IPS-15b (cell line): ENCODE results near the gene FGD6.

ENCODE experiments used
- H3K27me3 ChIP-seq: one replicate; pipeline ENCODE4 v1.6.1; 2013; ENCODE audit warnings: low read length; ENCODE audit not compliant: control insufficient read depth, insufficient read depth
- H3K36me3 ChIP-seq: one replicate; pipeline ENCODE4 v1.6.1; 2013; ENCODE audit warnings: low read length; ENCODE audit not compliant: control insufficient read depth, insufficient read depth
- H3K4me1 ChIP-seq: one replicate; pipeline ENCODE4 v1.6.1; 2013; ENCODE audit warnings: mild to moderate bottlenecking, low read length; ENCODE audit not compliant: control insufficient read depth, insufficient read depth
- H3K4me3 ChIP-seq: one replicate; pipeline ENCODE4 v1.5.1; 2013; ENCODE audit warnings: low read depth, low read length
- H3K9ac ChIP-seq: one replicate; pipeline ENCODE4 v1.6.1; 2013; ENCODE audit warnings: low read depth, mild to moderate bottlenecking, low read length
- H3K9me3 ChIP-seq: one replicate; pipeline ENCODE4 v1.6.1; 2013; ENCODE audit warnings: mild to moderate bottlenecking, low read length; ENCODE audit not compliant: control insufficient read depth, insufficient read depth

FGD6 gene

DNA sequence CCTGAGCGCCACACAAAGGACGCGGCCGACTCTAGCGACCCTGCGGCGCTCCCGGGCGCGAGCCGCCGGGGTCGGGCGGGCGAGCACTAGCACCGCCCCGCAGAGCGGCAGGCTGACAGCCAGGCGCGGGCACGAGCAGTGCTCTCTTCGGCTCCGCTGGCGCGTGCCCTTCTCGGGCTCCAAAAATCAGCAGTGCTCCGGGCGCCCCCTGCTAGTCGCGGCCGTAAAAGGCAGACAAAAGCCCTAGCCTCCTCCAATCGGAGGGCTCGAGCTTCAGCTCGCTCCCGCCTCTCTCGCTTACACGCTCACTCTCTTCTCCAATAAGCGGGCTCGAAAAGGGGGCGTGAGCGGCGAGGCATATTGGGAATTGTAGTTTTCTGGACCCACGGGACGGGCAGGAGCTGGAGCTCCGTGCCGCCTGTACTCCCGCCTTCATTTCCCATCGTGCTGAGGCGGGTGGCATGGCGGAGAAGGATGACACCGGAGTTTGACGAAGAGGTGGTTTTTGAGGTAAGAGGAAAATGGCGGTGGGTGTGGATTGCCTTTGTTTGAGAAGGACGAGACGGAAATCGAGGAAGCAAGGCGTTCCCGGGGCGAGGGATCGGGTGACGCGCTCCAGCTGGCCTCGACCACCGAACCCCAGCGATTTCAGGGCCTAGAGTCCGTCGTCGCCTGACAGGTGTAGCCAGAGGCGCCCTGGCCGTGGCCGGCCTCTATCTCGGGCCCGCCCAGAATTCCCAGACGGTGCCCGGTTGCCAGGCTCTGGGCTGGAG, at the start of gene FGD6, which contains the start of gene VEZT:
FGD6 (minus strand) TSS at position 91 of the 773 bp plus-strand sequence. CDS start 227 bp downstream, outside the sequence.
VEZT (plus strand) TSS at position 431 of the 773 bp plus-strand sequence; CDS start at position 475, 44 bp downstream.
- Histone ChIP-seq H3K36me3 (no peaks in the 10 kb centered on the region), H3K4me3 (peak within 1 kb of the TSS; percentile 95), H3K9me3 (no peaks in the 10 kb centered on the region), H3K4me1 (peaks cover 10% of the 10 kb centered on the region), H3K9ac (peak within 1 kb of the TSS; percentile 86), H3K27me3 (no peaks in the 10 kb centered on the region)

DNA sequence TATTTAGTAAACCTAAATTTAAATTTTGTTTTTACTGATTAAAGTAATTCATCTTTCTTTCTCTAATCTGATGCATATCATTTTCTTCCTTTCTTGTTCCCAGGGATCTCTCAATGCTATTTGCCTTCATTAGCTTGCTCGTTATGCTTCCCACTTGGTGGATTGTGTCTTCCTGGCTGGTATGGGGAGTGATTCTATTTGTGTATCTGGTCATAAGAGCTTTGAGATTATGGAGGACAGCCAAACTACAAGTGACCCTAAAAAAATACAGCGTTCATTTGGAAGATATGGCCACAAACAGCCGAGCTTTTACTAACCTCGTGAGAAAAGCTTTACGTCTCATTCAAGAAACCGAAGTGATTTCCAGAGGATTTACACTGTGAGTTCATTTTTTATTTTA, 49.0 kb upstream of the FGD6 start:
- Histone ChIP-seq H3K4me1 (no peaks in the 10 kb centered on the region), H3K9me3 (no peaks in the 10 kb centered on the region), H3K27me3 (no peaks in the 10 kb centered on the region), H3K36me3 (peaks cover 6% of the 10 kb centered on the region), H3K9ac (no peak overlapping the region), H3K4me3 (no peak overlapping the region)

DNA sequence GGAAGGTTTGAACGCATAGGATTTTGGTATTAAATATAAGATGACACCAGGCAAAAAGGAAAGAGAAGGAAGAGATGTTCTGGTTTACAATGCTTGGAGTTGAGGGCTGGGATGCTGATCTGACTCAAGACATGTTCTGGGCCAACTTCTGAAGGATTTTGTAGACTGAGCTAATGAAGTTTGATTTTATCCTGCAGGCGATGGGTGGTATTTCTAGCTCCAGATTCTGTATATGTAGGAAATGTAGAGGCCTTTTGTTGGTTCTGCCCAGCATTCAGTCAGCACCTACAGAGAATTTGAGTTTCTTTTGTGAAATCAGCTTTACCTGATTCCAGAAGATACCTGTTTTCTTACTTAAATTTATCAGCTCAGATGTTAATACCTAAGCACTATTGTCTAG, 48.5 kb upstream of the FGD6 start:
- no peaks in the 10 kb centered on the region for H3K9me3 ChIP-seq
- H3K4me3 ChIP-seq, result no peak overlapping the region
- H3K27me3 ChIP-seq, result no peaks in the 10 kb centered on the region
- H3K36me3 ChIP-seq, result peaks cover 6% of the 10 kb centered on the region
- H3K9ac ChIP-seq, result no peak overlapping the region
- no peaks in the 10 kb centered on the region for H3K4me1 ChIP-seq

DNA sequence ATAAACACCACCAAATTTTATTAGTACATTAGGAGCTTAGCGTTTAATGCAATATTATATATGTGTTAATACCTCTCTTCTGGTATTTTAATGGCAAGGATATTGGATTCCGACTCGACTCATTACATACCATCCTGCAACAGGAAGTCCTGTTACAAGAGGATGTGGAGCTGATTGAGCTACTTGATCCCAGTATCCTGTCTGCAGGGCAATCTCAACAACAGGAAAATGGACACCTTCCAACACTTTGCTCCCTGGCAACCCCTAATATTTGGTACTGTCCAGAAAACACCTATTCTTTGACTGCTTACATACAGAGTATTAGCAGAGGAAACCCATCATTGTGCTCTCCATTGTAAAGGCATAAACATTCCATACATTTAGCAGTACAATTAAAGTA, 45.5 kb upstream of the FGD6 start:
- Histone ChIP-seq H3K4me3 (no peak overlapping the region), H3K9me3 (no peaks in the 10 kb centered on the region), H3K9ac (no peak overlapping the region), H3K4me1 (peaks cover 4% of the 10 kb centered on the region), H3K36me3 (no peaks in the 10 kb centered on the region), H3K27me3 (no peaks in the 10 kb centered on the region)

DNA sequence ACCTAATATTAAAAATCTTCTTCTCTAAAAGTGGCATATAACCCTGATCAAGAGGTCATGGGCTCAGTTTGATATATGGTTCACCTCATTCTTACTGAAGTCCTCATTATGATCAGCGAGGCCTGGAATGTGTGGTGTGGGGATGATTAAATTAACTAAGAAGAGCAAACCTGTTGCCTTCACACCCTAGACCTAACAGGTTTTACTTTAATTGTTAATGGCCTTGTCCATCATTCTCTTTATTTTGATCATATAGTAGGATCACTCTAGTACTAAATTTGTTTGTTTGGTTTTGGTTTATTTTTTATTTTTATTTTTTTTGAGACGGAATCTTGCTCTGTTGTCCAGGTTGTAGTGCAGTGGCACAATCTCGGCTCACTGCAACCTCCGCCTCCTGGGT, 43.8 kb upstream of the FGD6 start:
- peaks cover 16% of the 10 kb centered on the region for H3K4me1 ChIP-seq
- no peak overlapping the region for H3K4me3 ChIP-seq
- no peaks in the 10 kb centered on the region for H3K9me3 ChIP-seq
- no peaks in the 10 kb centered on the region for H3K27me3 ChIP-seq
- peaks cover 1% of the 10 kb centered on the region for H3K36me3 ChIP-seq
- no peak overlapping the region for H3K9ac ChIP-seq

DNA sequence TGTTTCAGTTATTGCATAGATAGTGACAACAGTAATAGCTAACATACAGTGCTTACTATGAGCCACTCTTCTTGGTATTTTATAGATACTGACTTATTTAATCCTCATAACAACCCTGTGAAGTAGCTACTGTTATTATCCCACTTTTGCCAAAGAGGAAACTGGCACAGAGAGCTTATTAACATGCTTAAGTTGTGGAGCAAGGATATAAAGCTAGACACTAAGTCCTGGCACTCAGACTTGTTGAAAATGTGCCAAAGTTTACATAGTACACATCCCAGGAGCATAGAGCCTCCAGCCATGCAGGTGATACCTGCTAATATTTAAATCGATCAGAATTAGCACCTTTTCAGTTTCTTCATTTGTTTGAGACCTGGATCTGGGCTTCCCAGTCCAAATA, 42.1 kb upstream of the FGD6 start:
- Histone ChIP-seq H3K36me3 (peaks cover 8% of the 10 kb centered on the region), H3K9me3 (no peaks in the 10 kb centered on the region), H3K9ac (no peak overlapping the region), H3K4me1 (peaks cover 16% of the 10 kb centered on the region), H3K4me3 (no peak overlapping the region), H3K27me3 (no peaks in the 10 kb centered on the region)

DNA sequence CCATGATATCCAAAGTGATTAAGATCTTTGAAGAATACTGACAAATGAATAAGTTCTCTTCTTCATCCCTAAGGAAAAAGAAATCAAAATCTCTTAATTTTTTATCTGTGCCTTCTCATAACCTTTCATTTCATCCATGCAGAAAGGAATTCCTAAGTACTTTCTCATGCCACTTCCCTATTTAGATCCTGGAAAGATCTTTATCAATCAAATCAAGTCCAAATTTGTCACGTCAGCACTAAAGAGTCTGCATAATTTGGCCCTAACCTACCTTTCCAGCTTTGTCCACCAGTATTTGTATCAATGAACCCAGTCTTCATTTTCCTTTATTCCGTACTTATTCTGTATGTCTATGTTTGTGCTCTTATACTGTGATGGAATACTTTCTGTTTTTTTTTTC, 41.5 kb upstream of the FGD6 start:
- H3K9me3 ChIP-seq, result no peaks in the 10 kb centered on the region
- no peak overlapping the region for H3K9ac ChIP-seq
- H3K27me3 ChIP-seq, result no peaks in the 10 kb centered on the region
- no peak overlapping the region for H3K4me3 ChIP-seq
- peaks cover 16% of the 10 kb centered on the region for H3K4me1 ChIP-seq
- peaks cover 8% of the 10 kb centered on the region for H3K36me3 ChIP-seq

DNA sequence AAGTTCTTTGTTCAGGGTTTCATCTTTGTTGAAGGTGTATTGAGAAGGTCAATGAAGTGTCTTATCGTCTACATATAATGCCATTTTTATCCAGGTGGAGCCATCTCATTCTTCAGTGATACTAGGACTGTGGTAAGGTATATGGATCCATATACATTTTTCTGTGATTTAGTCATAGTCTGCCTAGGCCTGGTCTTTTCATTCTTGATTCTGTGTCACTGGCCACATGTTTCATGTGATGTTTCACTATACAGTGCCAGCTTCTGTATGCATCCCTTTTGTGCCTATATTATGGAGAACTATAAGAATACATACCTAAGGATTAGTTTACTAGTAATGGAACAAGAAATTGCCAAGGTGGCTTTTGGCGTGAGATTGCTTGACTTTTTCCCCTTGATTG, 40.9 kb upstream of the FGD6 start:
- Histone ChIP-seq H3K27me3 (no peaks in the 10 kb centered on the region), H3K4me1 (peaks cover 16% of the 10 kb centered on the region), H3K36me3 (peaks cover 8% of the 10 kb centered on the region), H3K4me3 (no peak overlapping the region), H3K9me3 (no peaks in the 10 kb centered on the region), H3K9ac (no peak overlapping the region)

DNA sequence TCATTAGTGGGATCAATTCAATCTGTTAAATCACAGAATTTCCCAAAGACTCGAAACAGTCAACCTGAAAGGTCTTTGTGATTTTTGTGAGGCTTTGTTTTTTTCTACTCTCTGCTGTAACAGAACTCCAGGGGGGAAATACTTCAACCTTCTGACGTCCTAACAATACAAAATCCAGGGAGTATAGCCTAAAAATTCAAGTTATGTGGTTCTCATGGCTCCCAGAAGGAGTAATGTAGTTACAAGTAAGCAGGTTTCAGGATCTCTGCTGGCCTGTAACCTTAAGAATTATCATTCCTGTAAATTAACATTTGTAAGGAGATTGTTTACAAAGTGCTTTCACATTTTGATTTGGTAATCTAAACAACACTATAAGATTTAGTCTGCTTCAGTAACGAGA, 40.3 kb upstream of the FGD6 start:
- H3K4me1 ChIP-seq, result peaks cover 16% of the 10 kb centered on the region
- H3K4me3 ChIP-seq, result peak overlapping the region; percentile 10
- H3K9me3 ChIP-seq, result no peaks in the 10 kb centered on the region
- H3K27me3 ChIP-seq, result no peaks in the 10 kb centered on the region
- H3K9ac ChIP-seq, result no peak overlapping the region
- peaks cover 8% of the 10 kb centered on the region for H3K36me3 ChIP-seq

DNA sequence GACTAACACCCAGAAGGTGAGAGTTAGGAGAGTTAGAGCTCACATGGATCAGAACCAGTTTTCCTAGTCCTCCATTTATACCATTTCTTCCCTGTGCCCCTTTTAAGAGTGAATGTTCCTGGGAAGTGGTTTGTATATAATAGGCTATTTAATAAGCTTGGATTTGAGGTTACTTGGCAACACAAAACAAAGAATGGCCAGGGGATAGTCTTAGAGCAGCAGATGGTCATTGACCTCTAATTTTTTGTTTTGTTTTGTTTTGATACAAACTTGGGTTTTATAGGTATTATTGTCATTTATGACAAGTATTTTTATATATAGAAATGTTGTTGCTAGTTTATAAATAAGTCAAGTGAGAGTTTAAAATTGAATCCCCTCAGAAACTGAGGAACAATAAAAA, 36.1 kb upstream of the FGD6 start:
- no peaks in the 10 kb centered on the region for H3K9me3 ChIP-seq
- H3K4me3 ChIP-seq, result no peak overlapping the region
- H3K9ac ChIP-seq, result no peak overlapping the region
- peaks cover 14% of the 10 kb centered on the region for H3K4me1 ChIP-seq
- H3K36me3 ChIP-seq, result peaks cover 8% of the 10 kb centered on the region
- no peaks in the 10 kb centered on the region for H3K27me3 ChIP-seq

DNA sequence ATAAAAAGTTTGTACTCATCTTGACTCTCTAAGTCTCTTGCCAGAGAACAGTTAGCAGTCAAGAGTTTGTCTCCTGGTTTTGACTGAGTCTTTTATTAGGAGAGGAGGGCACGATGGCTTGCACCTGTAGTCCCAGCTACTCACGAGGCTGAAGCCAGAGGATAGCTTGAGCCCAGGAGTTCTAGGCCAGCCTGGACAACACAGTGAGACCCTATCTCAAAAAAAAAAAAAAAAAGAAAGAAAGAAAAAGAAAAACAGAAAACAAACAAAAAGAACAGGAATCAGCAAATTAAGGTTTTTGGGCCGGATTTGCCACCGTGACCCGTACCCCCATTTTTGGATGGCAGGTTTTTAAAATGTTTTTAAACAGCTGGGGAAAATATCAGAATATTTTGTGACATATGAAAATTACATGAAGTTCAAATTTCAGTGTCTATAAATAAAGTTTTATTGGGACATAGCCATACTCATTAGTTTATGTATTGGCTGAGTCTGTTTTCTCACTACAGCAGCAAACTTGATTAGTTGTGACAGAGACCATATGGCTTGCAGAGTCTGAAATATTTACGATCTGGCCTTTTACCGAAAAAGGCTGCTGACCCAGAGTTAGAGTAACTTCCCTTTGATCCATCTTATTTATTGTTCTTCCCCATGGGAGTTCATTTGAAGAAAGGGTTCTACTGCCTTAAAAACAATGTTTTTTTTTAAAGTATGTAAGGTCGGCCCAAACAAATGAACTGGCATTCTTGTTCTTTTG, 31.5 kb upstream of the FGD6 start:
- Histone ChIP-seq H3K36me3 (no peaks in the 10 kb centered on the region), H3K9ac (no peak overlapping the region), H3K9me3 (no peaks in the 10 kb centered on the region), H3K4me1 (peaks cover 2% of the 10 kb centered on the region), H3K4me3 (no peak overlapping the region), H3K27me3 (no peaks in the 10 kb centered on the region)

DNA sequence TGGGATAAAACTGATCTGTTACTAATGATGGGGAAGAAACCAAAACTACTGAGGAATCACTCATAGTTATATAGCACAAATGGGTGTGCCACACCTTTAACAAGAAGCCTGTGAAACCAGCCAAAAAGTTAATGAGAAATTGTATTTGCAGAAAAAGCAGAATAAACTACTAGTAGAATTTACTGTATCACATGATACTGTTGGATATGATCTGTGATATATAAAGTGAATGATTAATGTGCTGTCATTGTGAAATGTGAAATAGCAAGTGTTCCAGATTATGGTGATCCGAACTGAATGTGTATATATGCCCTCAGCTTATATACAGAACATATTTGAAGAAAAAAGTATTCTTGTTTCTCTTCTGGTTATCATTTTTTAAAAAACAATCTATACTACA, 30.8 kb upstream of the FGD6 start:
- Histone ChIP-seq H3K9me3 (no peaks in the 10 kb centered on the region), H3K27me3 (no peaks in the 10 kb centered on the region), H3K4me3 (no peak overlapping the region), H3K9ac (no peak overlapping the region), H3K4me1 (peaks cover 2% of the 10 kb centered on the region), H3K36me3 (no peaks in the 10 kb centered on the region)
